Measurements from ENCODE around the gene THRB. TPM values are rescaled to one million over a fixed set of nuclear protein-coding genes. Genes with fewer than 3 reads are reported as not detected.

Gene THRB
- polyA plus RNA-seq, 1 of the 3 experiments (the other 2 are of a cell fraction): 0.02 TPM

- H3K36me3 ChIP-seq (replicated peaks in 1 of 2; ENCODE audit: control insufficient read depth in 1 of 2, insufficient read depth in 2 of 2, low read length in 1 of 2): no peaks in the 10 kb centered on the region
- no peak for DNase-seq
- H3K27me3 ChIP-seq (ENCODE audit: insufficient read depth): no peaks in the 10 kb centered on the region
- CTCF ChIA-PET: interaction anchor here (0.8 to 8.5 kb wide), 5 partner anchors 9 to 491 kb away, joined by 3 to 129 read pairs (median 7); no protein-coding TSS in a partner anchor
- POLR2A ChIA-PET: interaction anchor here (0.8 kb wide), 1 partner anchor 276 kb away, joined by 3 read pairs; the partner anchor contains the start of genes NKIRAS1 and RPL15
- no peak overlapping the region for H3K4me2 ChIP-seq
- H3K79me2 ChIP-seq (ENCODE audit: insufficient read depth): no peaks in the 10 kb centered on the region
- TF ChIP-seq REST (IDR thresholded peaks at IDR 0.05; ENCODE audit: low read depth, low read length): no peak
- no peak for TF ChIP-seq JUND (IDR thresholded peaks at IDR 0.05)
- TF ChIP-seq USF2 (IDR thresholded peaks at IDR 0.05; ENCODE audit: borderline replicate concordance, low read depth, low read length): no peak
- no peak for TF ChIP-seq CHD2 (IDR thresholded peaks at IDR 0.05; ENCODE audit: low read length, partially characterized antibody)
- no peak for TF ChIP-seq FOXM1 (IDR thresholded peaks at IDR 0.05; ENCODE audit: low read depth)
- TF ChIP-seq IRF3 (IDR thresholded peaks at IDR 0.05; ENCODE audit: low read depth, low read length): no peak
- no peak for TF ChIP-seq SMC3 (IDR thresholded peaks at IDR 0.05; ENCODE audit: low read depth, low read length)
- peak overlapping the region in 1 of 2 experiments; percentile 47; a peak in 2 of 4 replicates for H3K27ac ChIP-seq (ENCODE audit: low read depth in 2 of 2, low read length in 1 of 2)
- H3K9me3 ChIP-seq: no peaks in the 10 kb centered on the region
- 82% methylated on average over 3 of the region's 3 CpGs for WGBS (ENCODE audit: low lambda C conversion rate)
- no peak overlapping the region for H2AFZ ChIP-seq (ENCODE audit: low read depth)
- peaks cover 0 to 15% of the 10 kb centered on the region in 2 experiments; a peak in 2 of 4 replicates for H3K4me1 ChIP-seq (ENCODE audit: control insufficient read depth in 1 of 2, insufficient read depth in 2 of 2, low read depth in 1 of 2, low read length in 1 of 2)
- no peaks in the 10 kb centered on the region for H4K20me1 ChIP-seq (ENCODE audit: insufficient read depth)
- no peak overlapping the region for H3K4me3 ChIP-seq (ENCODE audit: low read depth in 2 of 2, low read length in 1 of 2)
- H3K9me2 ChIP-seq: no peaks in the 10 kb centered on the region
- peaks cover 8% of the 10 kb centered on the region for H3F3A ChIP-seq (replicated peaks; ENCODE audit: insufficient read depth)
- no peak overlapping the region for H3K9ac ChIP-seq
These were observed 302.1 kb downstream of the THRB start for GRCh38 chr3:24192469-24193056.

GRCh38 chr3:24191801-24192403, 302.7 kb downstream of the THRB start:
- POLR2A ChIA-PET: interaction anchor here (0.8 kb wide), 1 partner anchor 275 kb away, joined by 3 read pairs; the partner anchor contains the start of genes NKIRAS1 and RPL15
- H3K4me1 ChIP-seq (ENCODE audit: control insufficient read depth in 1 of 2, insufficient read depth in 2 of 2, low read depth in 1 of 2, low read length in 1 of 2): peaks cover 0 to 12% of the 10 kb centered on the region in 2 experiments; a peak in 2 of 4 replicates
- no peak overlapping the region for H3K9ac ChIP-seq
- 48% methylated on average over 4 of the region's 4 CpGs for WGBS (ENCODE audit: low lambda C conversion rate)
- peak overlapping the region in 1 of 2 experiments; percentile 58; a peak in 2 of 4 replicates for H3K27ac ChIP-seq (ENCODE audit: low read depth in 2 of 2, low read length in 1 of 2)
- peak; percentile 24 for DNase-seq
- H3K27me3 ChIP-seq (ENCODE audit: insufficient read depth): no peaks in the 10 kb centered on the region
- H4K20me1 ChIP-seq (ENCODE audit: insufficient read depth): no peaks in the 10 kb centered on the region
- H3F3A ChIP-seq (replicated peaks; ENCODE audit: insufficient read depth): peaks cover 8% of the 10 kb centered on the region
- H3K4me3 ChIP-seq (ENCODE audit: low read depth in 2 of 2, low read length in 1 of 2): no peak overlapping the region
- no peak overlapping the region for H2AFZ ChIP-seq (ENCODE audit: low read depth)
- H3K4me2 ChIP-seq: no peak overlapping the region
- no peaks in the 10 kb centered on the region for H3K9me3 ChIP-seq
- CTCF ChIA-PET: interaction anchor here (0.8 to 8.5 kb wide), 8 partner anchors 8 to 492 kb away, joined by 3 to 129 read pairs (median 6); no protein-coding TSS in a partner anchor
- no peaks in the 10 kb centered on the region for H3K79me2 ChIP-seq (ENCODE audit: insufficient read depth)
- no peaks in the 10 kb centered on the region for H3K9me2 ChIP-seq
- no peaks in the 10 kb centered on the region for H3K36me3 ChIP-seq (replicated peaks in 1 of 2; ENCODE audit: control insufficient read depth in 1 of 2, insufficient read depth in 2 of 2, low read length in 1 of 2)
- TF ChIP-seq MAX (IDR thresholded peaks at IDR 0.05; ENCODE audit: low read depth): no peak
- no peak for TF ChIP-seq JUND (IDR thresholded peaks at IDR 0.05)
- no peak for TF ChIP-seq TCF12 (IDR thresholded peaks at IDR 0.05)
- TF ChIP-seq EP300 (IDR thresholded peaks at IDR 0.05; ENCODE audit: borderline replicate concordance in 1 of 2, low read depth in 1 of 2, low read length in 1 of 2): peak in 1 of 2 experiments; percentile 73; a peak in 1 of 4 replicates
- TF ChIP-seq SIN3A (IDR thresholded peaks at IDR 0.05; ENCODE audit: borderline replicate concordance, low read depth, low read length): no peak
- no peak for TF ChIP-seq PBX3 (IDR thresholded peaks at IDR 0.05)
- TF ChIP-seq FOXM1 (IDR thresholded peaks at IDR 0.05; ENCODE audit: low read depth): no peak
- TF ChIP-seq CTCF (IDR thresholded peaks at IDR 0.05): no peak
- TF ChIP-seq TEAD4 (IDR thresholded peaks at IDR 0.05; ENCODE audit: borderline replicate concordance, insufficient read depth): no peak
- 0 out of 2 replicates have a peak, but pooled peaks have one; percentile 43 for TF ChIP-seq RCOR1 (IDR thresholded peaks at IDR 0.05; ENCODE audit: low read length)
- peak; percentile 81 for TF ChIP-seq GATA2 (CRISPR knock-in tag; IDR thresholded peaks at IDR 0.05)
